NCI-H345 treated with DMSO at 0.1 percent for 48 hours (cell line): ENCODE measurements around the gene MAGOH.
A peak's percentile ranks its signal among the peaks of the same experiment; 100 is the strongest.
"Not testable (repeated sequence)": the region's sequence is repeated elsewhere in the genome, so short reads cannot be mapped to it uniquely, and the experiment has no call there.

Source experiments
- DNase-seq: peaks from one replicate; lab custom pipeline; 2025; ENCODE audit not compliant: unreplicated experiment; lab: John Stamatoyannopoulos, UW

Gene MAGOH

GRCh38 chr1:53190210-53190611 is 48.1 kb downstream of the MAGOH start:
- no peak for DNase-seq

DNA sequence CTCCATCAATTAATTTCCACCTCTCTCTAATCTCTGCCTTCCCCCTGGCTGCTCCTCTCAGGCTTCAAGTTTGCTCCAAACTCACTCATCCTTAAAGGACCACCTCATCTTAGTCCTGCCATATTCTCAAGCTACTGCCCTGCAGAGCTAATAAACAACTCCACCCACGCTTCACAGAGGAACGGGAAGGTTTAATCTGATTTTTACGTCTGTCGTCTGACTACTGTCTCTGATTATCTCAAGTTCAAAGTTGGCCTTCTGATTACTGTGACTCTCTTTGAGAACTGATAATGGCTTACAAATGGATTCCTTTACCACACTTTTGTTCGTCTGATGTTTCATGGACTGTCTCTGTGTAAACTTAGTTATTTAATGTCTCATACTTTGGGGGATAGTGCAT is 49.3 kb downstream of the MAGOH start:
- DNase-seq: no peak

DNA sequence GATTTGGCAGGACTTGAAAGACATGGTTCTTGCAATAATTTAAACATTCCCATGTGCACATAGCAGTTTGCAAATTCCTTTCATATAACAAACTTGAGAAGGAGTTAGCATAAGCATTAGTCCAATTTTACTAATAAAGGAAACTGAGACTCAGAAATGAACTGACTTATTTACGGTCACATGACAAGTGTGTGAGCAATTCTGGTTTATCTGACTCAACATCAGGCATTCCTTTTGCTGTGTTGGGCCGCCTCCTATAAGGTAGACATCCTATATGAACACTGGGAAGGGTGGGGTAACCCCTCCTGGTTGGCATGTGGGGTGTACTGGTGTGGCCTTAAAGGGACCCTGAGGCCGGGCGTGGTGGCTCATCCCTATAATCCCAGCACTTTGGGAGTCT is 50.2 kb downstream of the MAGOH start:
- no peak for DNase-seq

- no peak for DNase-seq
These were observed 50.9 kb downstream of the MAGOH start for GRCh38 chr1:53187401-53187800.

- no peak for DNase-seq
These were observed 51.8 kb downstream of the MAGOH start for GRCh38 chr1:53186533-53186932.

DNA sequence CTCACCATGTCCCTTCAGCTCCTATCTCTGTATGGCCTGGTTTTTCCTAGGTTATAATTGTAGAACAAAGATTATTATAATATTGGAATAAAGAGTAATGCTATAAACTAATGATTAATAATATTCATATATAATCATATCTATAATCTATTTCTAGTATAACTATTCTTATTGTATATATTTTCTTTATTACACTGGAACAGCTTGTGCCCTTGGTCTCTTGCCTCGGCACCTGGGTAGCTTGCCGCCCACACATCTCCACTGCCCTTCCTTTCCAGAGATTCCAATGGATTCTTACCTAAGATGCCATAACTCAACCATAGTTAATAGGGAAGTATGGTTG is 52.4 kb downstream of the MAGOH start:
- not testable (repeated sequence) for DNase-seq

GRCh38 chr1:53183095-53183990 is 55.0 kb downstream of the MAGOH start:
- no peak for DNase-seq

GRCh38 chr1:53182716-53183094 is 55.6 kb downstream of the MAGOH start:
- no peak for DNase-seq

DNA sequence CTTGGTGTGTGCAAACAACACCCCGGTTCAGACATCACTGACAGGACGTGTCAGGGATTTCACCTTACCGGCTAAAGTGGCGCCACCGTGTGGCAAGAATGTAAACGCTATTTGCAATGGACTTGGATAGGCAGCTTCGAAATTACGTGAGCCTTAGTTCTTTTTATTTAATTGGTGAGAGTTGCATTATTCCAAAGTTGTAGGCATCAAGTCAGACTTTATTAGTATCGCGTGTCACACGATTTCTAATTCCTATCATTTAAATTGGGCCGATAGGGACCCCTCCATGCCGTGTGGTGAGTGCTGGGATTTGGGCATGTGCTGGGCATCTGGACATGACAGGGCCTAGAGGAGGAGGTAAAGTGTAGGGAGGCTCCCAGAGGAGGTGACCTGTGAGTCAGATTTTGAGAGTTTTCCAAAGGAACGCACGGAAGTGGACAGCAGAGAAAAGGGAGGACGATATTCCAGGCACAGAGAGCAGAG is 56.2 kb downstream of the MAGOH start:
- DNase-seq: peak; percentile 56

DNA sequence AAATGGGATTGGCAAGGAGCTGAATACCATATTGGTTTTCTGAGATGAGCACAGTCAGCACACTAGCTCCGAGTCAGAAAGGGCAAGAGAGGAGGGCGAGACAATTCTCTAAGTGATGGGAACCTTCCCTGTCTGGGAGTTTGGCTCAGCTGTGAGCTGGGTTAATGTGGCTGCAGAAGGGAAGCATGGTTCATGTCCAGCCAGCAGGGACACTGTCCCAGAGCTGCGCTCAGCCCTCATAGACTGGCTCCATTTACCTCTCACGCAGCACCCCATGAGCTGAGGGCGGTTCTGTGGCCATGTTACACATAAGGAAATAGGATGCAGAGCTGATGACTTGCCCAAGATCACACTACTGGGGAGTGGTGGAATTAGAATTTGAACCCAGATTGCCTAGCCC is 57.4 kb downstream of the MAGOH start:
- DNase-seq: no peak

DNA sequence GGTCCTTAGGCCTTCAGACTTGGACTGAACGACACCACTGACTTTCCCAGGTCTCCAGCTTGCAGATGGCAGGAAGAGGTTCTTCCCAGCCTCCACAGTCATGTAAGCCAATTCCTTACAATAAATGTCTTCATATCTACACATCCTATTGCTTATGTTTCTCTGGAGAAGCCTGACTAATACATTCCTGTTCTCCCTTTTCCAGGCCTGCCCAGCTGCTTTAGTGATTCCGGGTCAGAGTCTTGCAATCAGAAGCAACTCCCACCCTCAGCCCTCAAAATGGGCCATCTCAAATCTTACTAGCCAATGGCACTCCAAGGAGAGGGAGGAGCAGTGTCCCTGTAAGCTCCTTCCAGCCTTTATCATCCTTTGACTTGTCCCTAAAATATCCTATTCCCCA is 58.1 kb downstream of the MAGOH start:
- DNase-seq: no peak
